KMS-11 (cell line): ENCODE results near the gene SLX4.

ENCODE experiments used
- H2AFZ ChIP-seq: fragments of 200-600 bp; sonication (generic); 2 replicates; pipeline ENCODE4 v1.6.1; 2016; ENCODE audit warnings: antibody characterized with exemption, mixed run types, low read depth
- H3K27ac ChIP-seq: fragments of 200-600 bp; sonication (generic); 2 replicates; pipeline ENCODE4 v1.6.1; 2016; ENCODE audit warnings: mild to moderate bottlenecking, mixed run types
- H3K27me3 ChIP-seq: fragments of 200-600 bp; sonication (generic); 2 replicates; pipeline ENCODE4 v1.6.1; 2017; ENCODE audit warnings: mild to moderate bottlenecking, low read depth, mixed run types, moderate library complexity; ENCODE audit not compliant: insufficient read depth
- H3K36me3 ChIP-seq: fragments of 200-600 bp; sonication (generic); 2 replicates; pipeline ENCODE4 v1.6.1; 2017; ENCODE audit warnings: mild to moderate bottlenecking, mixed run types; ENCODE audit not compliant: insufficient read depth
- H3K4me1 ChIP-seq: fragments of 200-600 bp; sonication (generic); 2 replicates; pipeline ENCODE4 v1.6.1; 2016; ENCODE audit warnings: mild to moderate bottlenecking, low read depth, mixed run types; ENCODE audit not compliant: poor library complexity, severe bottlenecking
- H3K4me2 ChIP-seq: fragments of 200-600 bp; sonication (generic); 2 replicates; pipeline ENCODE4 v1.7.0; 2016; ENCODE audit warnings: mild to moderate bottlenecking, mixed run types
- H3K4me3 ChIP-seq: fragments of 200-600 bp; sonication (generic); IDR thresholded peaks from 2 replicates; pipeline ENCODE4 v1.6.1; 2017; ENCODE audit warnings: low read depth, low read length, mixed read lengths; ENCODE audit not compliant: insufficient read depth
- H3K79me2 ChIP-seq: fragments of 200-600 bp; sonication (generic); 2 replicates; pipeline ENCODE4 v1.6.1; 2016; ENCODE audit warnings: low read depth, mixed run types; ENCODE audit not compliant: insufficient read depth
- H3K9ac ChIP-seq: fragments of 200-600 bp; sonication (generic); 2 replicates; pipeline ENCODE4 v1.6.1; 2016; ENCODE audit warnings: mild to moderate bottlenecking, mixed run types
- H4K20me1 ChIP-seq: fragments of 200-600 bp; sonication (generic); 2 replicates; pipeline ENCODE4 v1.6.1; 2016; ENCODE audit warnings: mild to moderate bottlenecking, mixed run types; ENCODE audit not compliant: insufficient read depth
- TF ChIP-seq, protein P1 (sequence below): fragments of 200-600 bp; sonication (generic); conservative IDR thresholded peaks from 2 replicates; pipeline ENCODE4 v1.6.1; 2017; ENCODE audit warnings: low read depth, mild to moderate bottlenecking, antibody characterized with exemption, low read length, moderate library complexity, mixed read lengths

SLX4 gene

DNA sequence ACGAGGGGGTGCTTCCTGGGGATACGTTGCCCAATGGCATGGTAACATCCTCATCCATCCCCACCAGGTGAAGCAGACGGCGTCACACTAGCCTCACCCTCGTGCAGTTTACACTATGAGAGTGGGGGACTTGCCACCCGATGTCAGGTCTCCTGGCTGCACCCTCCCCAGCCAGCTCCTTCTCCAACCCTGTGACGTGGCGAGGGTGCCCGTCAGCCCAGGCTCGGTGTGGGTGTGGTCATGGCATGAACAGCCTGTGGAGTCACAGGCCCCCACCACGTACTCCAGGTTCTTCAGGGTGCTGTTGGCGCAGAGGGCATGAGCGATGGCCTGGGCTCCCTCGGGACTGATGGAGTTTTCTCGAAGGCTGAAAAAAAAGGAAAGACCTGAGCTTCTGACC, 62.5 kb downstream of the SLX4 start:
- Histone ChIP-seq H3K27me3 (no peaks in the 10 kb centered on the region), H2AFZ (no peak overlapping the region), H3K4me2 (no peak overlapping the region), H3K27ac (no peak overlapping the region), H3K79me2 (no peaks in the 10 kb centered on the region), H3K9ac (no peak overlapping the region), H3K36me3 (no peaks in the 10 kb centered on the region), H3K4me3 (no peak overlapping the region), H4K20me1 (no peaks in the 10 kb centered on the region), H3K4me1 (no peaks in the 10 kb centered on the region)
- TF ChIP-seq, protein P1, sequence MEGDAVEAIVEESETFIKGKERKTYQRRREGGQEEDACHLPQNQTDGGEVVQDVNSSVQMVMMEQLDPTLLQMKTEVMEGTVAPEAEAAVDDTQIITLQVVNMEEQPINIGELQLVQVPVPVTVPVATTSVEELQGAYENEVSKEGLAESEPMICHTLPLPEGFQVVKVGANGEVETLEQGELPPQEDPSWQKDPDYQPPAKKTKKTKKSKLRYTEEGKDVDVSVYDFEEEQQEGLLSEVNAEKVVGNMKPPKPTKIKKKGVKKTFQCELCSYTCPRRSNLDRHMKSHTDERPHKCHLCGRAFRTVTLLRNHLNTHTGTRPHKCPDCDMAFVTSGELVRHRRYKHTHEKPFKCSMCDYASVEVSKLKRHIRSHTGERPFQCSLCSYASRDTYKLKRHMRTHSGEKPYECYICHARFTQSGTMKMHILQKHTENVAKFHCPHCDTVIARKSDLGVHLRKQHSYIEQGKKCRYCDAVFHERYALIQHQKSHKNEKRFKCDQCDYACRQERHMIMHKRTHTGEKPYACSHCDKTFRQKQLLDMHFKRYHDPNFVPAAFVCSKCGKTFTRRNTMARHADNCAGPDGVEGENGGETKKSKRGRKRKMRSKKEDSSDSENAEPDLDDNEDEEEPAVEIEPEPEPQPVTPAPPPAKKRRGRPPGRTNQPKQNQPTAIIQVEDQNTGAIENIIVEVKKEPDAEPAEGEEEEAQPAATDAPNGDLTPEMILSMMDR, result no peak

DNA sequence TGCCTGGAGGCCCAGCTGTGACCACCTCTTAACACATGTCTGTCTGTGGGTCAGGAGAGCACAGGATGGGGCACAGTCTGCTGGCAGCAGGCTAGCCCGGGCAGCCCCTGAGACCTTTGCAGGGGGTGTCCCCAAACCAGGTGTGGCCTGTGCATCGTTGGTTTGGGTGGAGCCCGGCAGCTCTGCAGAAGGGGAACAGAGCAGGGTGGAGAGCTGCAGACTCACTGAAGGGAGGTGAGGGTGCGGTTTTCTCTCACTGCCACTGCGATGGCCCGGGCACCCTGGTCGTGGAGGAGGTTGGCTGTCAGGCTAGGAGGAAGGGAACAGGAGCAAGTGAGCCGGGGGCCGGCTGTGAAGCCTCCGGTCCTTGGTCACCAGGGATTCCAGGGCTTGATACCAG, 63.0 kb downstream of the SLX4 start:
- Histone ChIP-seq H4K20me1 (no peaks in the 10 kb centered on the region), H3K27ac (no peak overlapping the region), H2AFZ (no peak overlapping the region), H3K9ac (no peak overlapping the region), H3K4me1 (no peaks in the 10 kb centered on the region), H3K79me2 (no peaks in the 10 kb centered on the region), H3K4me2 (no peak overlapping the region), H3K27me3 (no peaks in the 10 kb centered on the region), H3K36me3 (no peaks in the 10 kb centered on the region), H3K4me3 (no peak overlapping the region)
- TF ChIP-seq, protein P1, result no peak

DNA sequence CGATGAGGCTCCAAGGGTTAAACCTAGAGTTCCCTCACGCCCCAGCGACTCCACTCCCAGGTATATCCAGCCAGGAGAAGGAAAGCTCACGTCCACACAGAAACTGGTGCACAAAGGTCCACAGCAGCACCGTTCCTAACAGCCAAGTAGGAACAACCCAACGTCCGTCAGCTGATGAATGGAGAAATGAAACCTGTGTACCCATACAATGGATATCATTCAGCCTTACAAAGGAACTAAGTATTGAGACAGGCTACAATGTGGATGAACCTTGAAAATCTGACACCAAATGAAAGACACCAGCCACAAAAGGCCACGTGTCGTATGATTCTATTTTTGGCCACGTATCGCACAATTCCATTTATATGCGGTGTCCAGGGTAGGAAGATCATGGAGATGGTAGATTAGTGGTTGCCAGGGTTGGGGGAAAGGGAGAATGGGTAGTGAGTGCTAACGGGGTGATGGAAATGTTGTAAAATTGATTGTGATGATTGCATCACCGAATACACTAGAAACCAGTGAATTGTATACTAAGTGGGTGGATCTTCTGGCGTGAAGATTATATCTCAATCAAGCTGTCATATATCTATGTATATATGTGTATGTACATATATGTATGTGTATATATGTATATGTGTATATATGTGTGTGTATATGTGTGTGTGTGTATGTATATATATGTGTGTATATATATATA, 64.3 kb downstream of the SLX4 start:
- Histone ChIP-seq H2AFZ (no peak overlapping the region), H3K27ac (no peak overlapping the region), H3K36me3 (no peaks in the 10 kb centered on the region), H3K4me2 (no peak overlapping the region), H3K4me1 (no peaks in the 10 kb centered on the region), H3K4me3 (no peak overlapping the region), H4K20me1 (no peaks in the 10 kb centered on the region), H3K27me3 (no peaks in the 10 kb centered on the region), H3K79me2 (no peaks in the 10 kb centered on the region), H3K9ac (no peak overlapping the region)
- TF ChIP-seq, protein P1, result no peak

DNA sequence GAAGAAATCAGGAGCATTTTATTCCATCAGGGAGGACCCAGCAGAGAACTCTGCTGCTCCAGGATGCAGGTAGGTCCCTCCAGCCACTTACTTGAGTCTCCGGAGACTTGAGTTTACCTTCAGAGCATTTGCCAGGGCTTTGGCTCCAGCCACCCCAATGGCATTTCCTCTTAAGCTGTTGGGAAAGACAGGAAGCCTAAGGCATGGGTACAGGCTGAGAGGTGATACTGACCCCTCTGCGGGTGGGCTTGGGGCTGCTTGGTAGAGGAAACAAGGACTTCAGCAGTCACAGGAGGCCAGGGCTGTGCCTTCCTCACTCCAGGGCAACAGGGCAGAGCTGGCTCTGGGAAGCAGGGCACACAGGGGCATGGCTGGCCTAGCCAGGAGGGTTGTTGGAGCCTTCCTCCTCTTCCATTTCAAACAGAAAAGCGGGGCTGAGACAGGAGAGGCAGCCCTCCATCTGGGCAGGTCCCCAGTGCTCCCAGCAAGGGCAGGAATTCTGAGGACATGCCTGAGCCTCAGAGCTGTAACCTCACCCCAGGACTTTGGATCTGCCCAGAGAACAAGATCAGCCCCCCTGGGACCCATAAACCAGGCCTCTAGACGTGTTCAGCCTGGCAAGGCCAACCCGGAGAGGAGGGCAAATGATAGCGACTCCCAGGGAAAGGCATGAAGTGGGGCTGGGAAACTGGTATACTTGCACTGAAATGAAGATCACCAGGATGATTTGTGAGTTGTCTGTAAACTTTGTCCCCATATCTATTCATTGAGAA, 68.6 kb downstream of the SLX4 start:
- Histone ChIP-seq H2AFZ (no peak overlapping the region), H3K27ac (no peak overlapping the region), H4K20me1 (no peaks in the 10 kb centered on the region), H3K4me3 (no peak overlapping the region), H3K4me1 (no peaks in the 10 kb centered on the region), H3K4me2 (no peak overlapping the region), H3K36me3 (no peaks in the 10 kb centered on the region), H3K27me3 (no peaks in the 10 kb centered on the region), H3K79me2 (no peaks in the 10 kb centered on the region), H3K9ac (no peak overlapping the region)
- TF ChIP-seq, protein P1, result no peak
